ENCODE data around the gene SDK1.
"Not testable (repeated sequence)": the region's sequence is repeated elsewhere in the genome, so short reads cannot be mapped to it uniquely, and the experiment has no call there.

Gene SDK1

GRCh38 chr7:4221043-4221442 is 920.0 kb downstream of the SDK1 start:
- DNase-seq, result no peak

GRCh38 chr7:4222676-4223075 is 921.6 kb downstream of the SDK1 start:
- DNase-seq, result no peak

- DNase-seq, result no peak
Measured at GRCh38 chr7:4225361-4225771, 924.3 kb downstream of the SDK1 start.

- no peak for DNase-seq
Measured at GRCh38 chr7:4225881-4226523, 925.0 kb downstream of the SDK1 start.

- DNase-seq, result no peak
Measured at GRCh38 chr7:4226524-4226882, 925.5 kb downstream of the SDK1 start.

GRCh38 chr7:4227105-4228010 is 926.3 kb downstream of the SDK1 start:
- no peak for DNase-seq

- DNase-seq, result no peak
Measured at GRCh38 chr7:4230352-4230751, 929.3 kb downstream of the SDK1 start.

- no peak for DNase-seq
Measured at GRCh38 chr7:4233146-4233545, 932.1 kb downstream of the SDK1 start.

- no peak for DNase-seq
Measured at GRCh38 chr7:4233621-4234497, 932.8 kb downstream of the SDK1 start.

GRCh38 chr7:4234498-4234855 is 933.4 kb downstream of the SDK1 start:
- DNase-seq, result no peak

- DNase-seq, result no peak
Measured at GRCh38 chr7:4234886-4235285, 933.8 kb downstream of the SDK1 start.

GRCh38 chr7:4235596-4235995 is 934.5 kb downstream of the SDK1 start:
- DNase-seq, result no peak

- no peak for DNase-seq
Measured at GRCh38 chr7:4236389-4236788, 935.3 kb downstream of the SDK1 start.

- not testable (repeated sequence) for DNase-seq
Measured at GRCh38 chr7:4236873-4237272, 935.8 kb downstream of the SDK1 start.

- DNase-seq, result no peak
Measured at GRCh38 chr7:4237296-4238235, 936.5 kb downstream of the SDK1 start.

- DNase-seq, result no peak
Measured at GRCh38 chr7:4238861-4239260, 937.8 kb downstream of the SDK1 start.

GRCh38 chr7:4240042-4240441 is 939.0 kb downstream of the SDK1 start:
- DNase-seq, result no peak

GRCh38 chr7:4240520-4241303 is 939.7 kb downstream of the SDK1 start:
- DNase-seq, result no peak

- DNase-seq, result no peak
Measured at GRCh38 chr7:4241304-4241612, 940.2 kb downstream of the SDK1 start.

- no peak for DNase-seq
Measured at GRCh38 chr7:4241791-4242190, 940.7 kb downstream of the SDK1 start.

GRCh38 chr7:4242706-4243105 is 941.7 kb downstream of the SDK1 start:
- no peak for DNase-seq

- DNase-seq, result no peak
Measured at GRCh38 chr7:4244041-4244440, 943.0 kb downstream of the SDK1 start.
